RWPE2 (cell line): Measurements from ENCODE around the gene EXOSC2.

Experiments used
- ATAC-seq: fragments of 200-7000 bp; cut with Tn5 transposase; 3 replicates; pipeline ENCODE4 v1.9.1; 2021; ENCODE audit warnings: low read depth
- DNase-seq: peaks from one replicate; pipeline ENCODE4 v3.0.0-alpha.2; 2020; ENCODE audit warnings: low spot score
- H3K27ac ChIP-seq: fragments of 450-650 bp; 2 replicates; pipeline ENCODE4 v1.5.1; 2017; ENCODE audit warnings: mild to moderate bottlenecking; ENCODE audit not compliant: poor library complexity, severe bottlenecking
- H3K27me3 ChIP-seq: fragments of 250-450 bp; sonication (Bioruptor Pico); 2 replicates; pipeline ENCODE4 v1.5.1; 2021; ENCODE audit warnings: mild to moderate bottlenecking, moderate library complexity; ENCODE audit not compliant: insufficient read depth, poor library complexity, severe bottlenecking
- H3K36me3 ChIP-seq: fragments of 250-450 bp; sonication (Bioruptor Pico); 2 replicates; pipeline ENCODE4 v1.5.1; 2020; ENCODE audit warnings: low read depth, mild to moderate bottlenecking, moderate library complexity
- H3K4me1 ChIP-seq: fragments of 250-450 bp; sonication (Bioruptor Pico); 2 replicates; pipeline ENCODE4 v1.5.1; 2021; ENCODE audit warnings: mild to moderate bottlenecking, moderate library complexity; ENCODE audit not compliant: insufficient read depth, poor library complexity, severe bottlenecking
- H3K4me3 ChIP-seq: fragments of 250-450 bp; sonication (Bioruptor Pico); 2 replicates; pipeline ENCODE4 v1.5.1; 2021; ENCODE audit warnings: mild to moderate bottlenecking, moderate library complexity; ENCODE audit not compliant: severe bottlenecking
- H3K9me3 ChIP-seq: fragments of 250-450 bp; sonication (Bioruptor Pico); 2 replicates; pipeline ENCODE4 v1.5.1; 2021; ENCODE audit warnings: mild to moderate bottlenecking, moderate library complexity; ENCODE audit not compliant: severe bottlenecking
- CTCF ChIP-seq: fragments of 450-650 bp; IDR thresholded peaks from one replicate; pipeline ENCODE4 v1.5.1; 2017; ENCODE audit warnings: mild to moderate bottlenecking, moderate library complexity; ENCODE audit not compliant: poor library complexity, severe bottlenecking

Gene EXOSC2

GRCh38 chr9:130661451-130662098 lies 32.0 kb upstream of the EXOSC2 start:
- no peaks in the 10 kb centered on the region for H3K4me1 ChIP-seq
- no peaks in the 10 kb centered on the region for H3K36me3 ChIP-seq
- H3K4me3 ChIP-seq, result no peak overlapping the region
- no peak for TF ChIP-seq CTCF
- H3K9me3 ChIP-seq, result peaks cover 5% of the 10 kb centered on the region
- peaks cover 100% of the 10 kb centered on the region for H3K27me3 ChIP-seq
- ATAC-seq, result no peak
- no peak overlapping the region for H3K27ac ChIP-seq
- DNase-seq, result peak; percentile 47

GRCh38 chr9:130662099-130662969 lies 31.2 kb upstream of the EXOSC2 start:
- peak; percentile 59 for DNase-seq
- Histone ChIP-seq H3K9me3 (peaks cover 5% of the 10 kb centered on the region), H3K27me3 (peaks cover 100% of the 10 kb centered on the region), H3K4me1 (no peaks in the 10 kb centered on the region), H3K4me3 (no peak overlapping the region), H3K36me3 (no peaks in the 10 kb centered on the region), H3K27ac (no peak overlapping the region)
- TF ChIP-seq CTCF, result peak; percentile 10
- ATAC-seq, result no peak

GRCh38 chr9:130662970-130663257 lies 30.7 kb upstream of the EXOSC2 start:
- Histone ChIP-seq H3K27ac (no peak overlapping the region), H3K36me3 (no peaks in the 10 kb centered on the region), H3K27me3 (peaks cover 100% of the 10 kb centered on the region), H3K9me3 (peaks cover 5% of the 10 kb centered on the region), H3K4me3 (no peak overlapping the region), H3K4me1 (no peaks in the 10 kb centered on the region)
- no peak for DNase-seq
- ATAC-seq, result no peak
- no peak for TF ChIP-seq CTCF

- Histone ChIP-seq H3K27ac (no peak overlapping the region), H3K27me3 (peaks cover 98% of the 10 kb centered on the region), H3K4me1 (no peaks in the 10 kb centered on the region), H3K4me3 (no peak overlapping the region), H3K36me3 (no peaks in the 10 kb centered on the region), H3K9me3 (peaks cover 5% of the 10 kb centered on the region)
- ATAC-seq (peak; percentile 60), DNase-seq (no peak)
- TF ChIP-seq CTCF, result no peak
Measured at GRCh38 chr9:130663258-130663976, 30.2 kb upstream of the EXOSC2 start.
